Body of pancreas (tissue), 4 donors: Measurements from ENCODE around the gene EOLA1.
"Not testable (repeated sequence)": the region's sequence is repeated elsewhere in the genome, so short reads cannot be mapped to it uniquely, and the experiment has no call there.

Experiments used
- CTCF ChIP-seq, 7 experiments: fragments of 450-650 bp in 4 of 7; fragments of 200-600 bp in 3 of 7; sonication (generic) in 3 of 7; IDR thresholded peaks; one replicate each; pipeline ENCODE4 v1.5.1; 2016 to 2019; ENCODE audit warnings: antibody characterized with exemption in 7 of 7
- POLR2A ChIP-seq, 3 donors: fragments of 450-650 bp; IDR thresholded peaks; one replicate each; pipeline ENCODE4 v1.6.1; 2016; ENCODE audit warnings: antibody characterized with exemption in 3 of 3, mild to moderate bottlenecking in 2 of 3

GRCh38 chrX:149503446-149503845 is 37.4 kb upstream of the EOLA1 start:
- TF ChIP-seq POLR2A, CTCF (IDR thresholded peaks at IDR 0.05): not testable (repeated sequence)
